PC-9 (cell line): ENCODE measurements around the gene SND1.

Experiments
- EZH2 ChIP-seq: fragments of 200-600 bp; sonication (generic); IDR thresholded peaks from 2 replicates; pipeline ENCODE4 v1.8.0; 2017; ENCODE audit warnings: antibody characterized with exemption, low read depth
- TF ChIP-seq, protein P1 (sequence below): fragments of 200-600 bp; sonication (generic); conservative IDR thresholded peaks from 2 replicates; pipeline ENCODE4 v1.6.1; 2017; ENCODE audit warnings: mixed run types, antibody characterized with exemption, mild to moderate bottlenecking, moderate library complexity

- TF ChIP-seq, protein P1, sequence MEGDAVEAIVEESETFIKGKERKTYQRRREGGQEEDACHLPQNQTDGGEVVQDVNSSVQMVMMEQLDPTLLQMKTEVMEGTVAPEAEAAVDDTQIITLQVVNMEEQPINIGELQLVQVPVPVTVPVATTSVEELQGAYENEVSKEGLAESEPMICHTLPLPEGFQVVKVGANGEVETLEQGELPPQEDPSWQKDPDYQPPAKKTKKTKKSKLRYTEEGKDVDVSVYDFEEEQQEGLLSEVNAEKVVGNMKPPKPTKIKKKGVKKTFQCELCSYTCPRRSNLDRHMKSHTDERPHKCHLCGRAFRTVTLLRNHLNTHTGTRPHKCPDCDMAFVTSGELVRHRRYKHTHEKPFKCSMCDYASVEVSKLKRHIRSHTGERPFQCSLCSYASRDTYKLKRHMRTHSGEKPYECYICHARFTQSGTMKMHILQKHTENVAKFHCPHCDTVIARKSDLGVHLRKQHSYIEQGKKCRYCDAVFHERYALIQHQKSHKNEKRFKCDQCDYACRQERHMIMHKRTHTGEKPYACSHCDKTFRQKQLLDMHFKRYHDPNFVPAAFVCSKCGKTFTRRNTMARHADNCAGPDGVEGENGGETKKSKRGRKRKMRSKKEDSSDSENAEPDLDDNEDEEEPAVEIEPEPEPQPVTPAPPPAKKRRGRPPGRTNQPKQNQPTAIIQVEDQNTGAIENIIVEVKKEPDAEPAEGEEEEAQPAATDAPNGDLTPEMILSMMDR, result no peak
- no peak for TF ChIP-seq EZH2
Observed at GRCh38 chr7:128024151-128024550, 372.2 kb downstream of the SND1 start.
